Natural killer cell treated with Interleukin-12 subunit alpha and Interleukin-12 subunit beta and Interleukin-15 and Interleukin-18, amount 100 ng/mL, for 72 hours (primary cell): ENCODE results near the gene HAND2. TPM values are rescaled to one million over a fixed set of nuclear protein-coding genes. Genes with fewer than 3 reads are reported as not detected.

Experiments
- ATAC-seq, 2 donors: fragments of 150-1000 bp; cut with Tn5 transposase in 1 of 2; sonication (Bioruptor Pico), chemical (Tn5 transposase) in 1 of 2; 2 replicates each; pipeline ENCODE4 v1.10.0; 2021
- DNase-seq: peaks from one replicate; pipeline ENCODE4 v3.0.0; 2022; ENCODE audit warnings: low spot score
- H3K27ac Mint-ChIP-seq, 2 donors: 1 replicate in 1 of 2; 2 replicates in 1 of 2; pipeline ENCODE4 v1.8.0; 2022; ENCODE audit warnings: mixed read lengths in 2 of 2, mild to moderate bottlenecking in 1 of 2, moderate library complexity in 1 of 2
- H3K27me3 Mint-ChIP-seq, 2 donors: 1 replicate in 1 of 2; 2 replicates in 1 of 2; pipeline ENCODE4 v1.8.0; 2022; ENCODE audit warnings: mixed read lengths in 2 of 2
- H3K36me3 Mint-ChIP-seq: one replicate; pipeline ENCODE4 v1.8.0; 2022; ENCODE audit warnings: mixed read lengths
- H3K4me1 Mint-ChIP-seq, 2 donors: 1 replicate in 1 of 2; 2 replicates in 1 of 2; pipeline ENCODE4 v1.8.0; 2022; ENCODE audit warnings: low read depth in 2 of 2, mixed read lengths in 2 of 2, mild to moderate bottlenecking in 1 of 2
- H3K4me3 Mint-ChIP-seq: one replicate; pipeline ENCODE4 v1.8.0; 2022; ENCODE audit warnings: mixed read lengths
- H3K9me3 Mint-ChIP-seq: 2 replicates; pipeline ENCODE4 v1.8.0; 2022; ENCODE audit warnings: mixed read lengths
- total RNA-seq, 2 donors: library from RNA; stranded (reverse); gene quantifications; one replicate each; pipeline ENCODE4 v1.2.3, GENCODE V29; 2022

Gene HAND2
- total RNA-seq, 2 donors from 2014 or later: not detected

DNA sequence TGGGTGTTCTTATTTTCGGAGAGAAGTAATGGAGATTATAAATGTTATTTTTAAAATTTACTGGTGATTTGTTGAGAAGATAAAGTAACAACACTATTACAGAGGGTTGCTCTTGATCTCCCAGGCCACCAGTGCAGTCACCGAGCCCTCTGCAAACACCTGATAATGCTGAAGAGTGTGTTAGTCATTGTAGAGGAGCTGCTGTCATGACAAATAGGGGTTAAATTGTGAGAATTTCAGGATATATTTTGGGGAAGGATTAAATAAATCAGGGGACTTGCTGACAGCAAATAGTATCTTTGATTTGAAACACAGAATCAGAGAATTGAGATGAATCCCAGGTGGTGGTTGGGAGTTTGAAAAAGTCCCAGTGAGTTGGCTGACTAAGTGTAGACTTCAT lies 16.7 kb upstream of the HAND2 start:
- Mint-ChIP-seq H3K27ac (no peak overlapping the region), H3K27me3 (peaks cover 21 to 61% of the 10 kb centered on the region in 2 donors), H3K36me3 (no peaks in the 10 kb centered on the region), H3K4me1 (no peaks in the 10 kb centered on the region), H3K9me3 (peaks cover 3% of the 10 kb centered on the region), H3K4me3 (no peak overlapping the region)
- no peak for ATAC-seq
- no peak for DNase-seq

DNA sequence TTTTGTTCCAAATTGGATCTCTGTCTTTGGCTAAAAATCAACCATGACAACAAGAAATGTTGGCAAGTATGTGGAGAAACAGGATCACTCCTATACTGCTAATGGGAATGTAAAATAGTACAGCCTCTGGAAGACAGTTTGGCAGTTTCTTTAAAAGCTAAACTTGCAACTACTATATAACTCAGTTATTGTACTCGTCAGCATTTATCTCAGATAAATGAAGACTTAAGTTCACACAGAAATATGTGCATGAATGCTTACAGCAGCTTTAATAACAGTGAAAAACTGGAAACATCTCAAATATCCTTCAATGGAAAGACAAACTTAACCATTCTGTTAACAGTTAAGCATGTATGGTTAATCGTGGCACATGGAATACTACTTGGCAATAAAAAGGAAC lies 15.4 kb upstream of the HAND2 start:
- H3K36me3 Mint-ChIP-seq: no peaks in the 10 kb centered on the region
- no peaks in the 10 kb centered on the region for H3K9me3 Mint-ChIP-seq
- ATAC-seq: no peak
- H3K27me3 Mint-ChIP-seq: peaks cover 23 to 53% of the 10 kb centered on the region in 2 donors
- H3K4me3 Mint-ChIP-seq: no peak overlapping the region
- no peak overlapping the region for H3K27ac Mint-ChIP-seq
- DNase-seq: no peak
- H3K4me1 Mint-ChIP-seq: no peaks in the 10 kb centered on the region

DNA sequence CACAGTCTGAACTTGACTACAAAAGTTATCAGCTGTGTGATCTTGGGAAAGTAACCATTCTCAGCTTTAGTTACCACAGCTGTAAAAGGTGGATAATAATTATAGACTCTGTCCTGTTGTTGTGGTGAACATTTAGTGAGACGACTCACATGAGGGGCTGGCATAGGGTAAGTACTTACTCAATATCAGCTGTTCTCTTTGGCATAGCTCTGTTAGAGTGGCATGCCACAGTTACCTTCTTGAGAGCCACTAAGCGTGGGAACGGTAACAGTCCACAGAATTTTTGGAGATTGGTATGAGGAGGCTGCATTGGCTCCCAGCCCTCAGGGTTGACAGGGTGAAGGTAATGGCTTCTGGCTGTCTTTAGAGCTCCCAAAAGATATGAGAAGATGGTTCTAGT lies 13.2 kb upstream of the HAND2 start:
- H3K27me3 Mint-ChIP-seq: peaks cover 35 to 64% of the 10 kb centered on the region in 2 donors
- DNase-seq: no peak
- no peak overlapping the region for H3K4me3 Mint-ChIP-seq
- no peaks in the 10 kb centered on the region for H3K36me3 Mint-ChIP-seq
- no peaks in the 10 kb centered on the region for H3K9me3 Mint-ChIP-seq
- peaks cover 6 to 9% of the 10 kb centered on the region in 2 donors for H3K4me1 Mint-ChIP-seq
- H3K27ac Mint-ChIP-seq: no peak overlapping the region
- no peak for ATAC-seq

- no peak overlapping the region for H3K27ac Mint-ChIP-seq
- H3K27me3 Mint-ChIP-seq: peaks cover 43 to 63% of the 10 kb centered on the region in 2 donors
- no peak overlapping the region for H3K4me3 Mint-ChIP-seq
- peaks cover 4% of the 10 kb centered on the region for H3K9me3 Mint-ChIP-seq
- peaks cover 6 to 9% of the 10 kb centered on the region in 2 donors for H3K4me1 Mint-ChIP-seq
- DNase-seq (no peak), ATAC-seq (no peak)
- H3K36me3 Mint-ChIP-seq: peaks cover 5% of the 10 kb centered on the region
Measured at GRCh38 chr4:173539986-173540385, 10.0 kb upstream of the HAND2 start.

DNA sequence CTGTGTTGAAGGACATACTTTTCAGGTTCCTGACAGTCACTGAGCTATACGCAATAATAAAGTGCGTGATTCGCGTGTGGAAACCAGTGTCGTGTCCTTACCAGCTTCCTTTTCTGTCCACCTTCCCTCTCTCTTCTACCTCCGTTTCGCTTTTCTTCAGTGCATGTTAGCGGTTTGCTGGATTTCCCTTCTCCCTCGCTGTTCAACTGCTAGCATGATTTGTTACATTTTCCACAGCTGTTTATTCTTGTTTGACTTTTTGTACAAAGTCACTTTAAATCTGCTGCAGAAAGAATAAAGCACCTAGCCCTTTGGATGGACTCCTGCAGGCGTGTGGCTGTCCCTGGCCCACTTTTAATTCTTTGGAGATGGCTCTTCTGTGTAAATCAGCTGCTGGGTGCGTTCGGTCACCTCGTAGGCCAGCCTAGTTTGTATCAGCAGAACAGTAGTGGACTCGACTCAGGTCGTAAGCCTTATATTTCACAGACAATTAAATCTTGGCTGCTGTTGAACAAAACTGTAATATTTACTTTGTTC lies 8.9 kb upstream of the HAND2 start:
- ATAC-seq: no peak
- peaks cover 12% of the 10 kb centered on the region for H3K36me3 Mint-ChIP-seq
- peaks cover 4% of the 10 kb centered on the region for H3K9me3 Mint-ChIP-seq
- no peak for DNase-seq
- H3K27ac Mint-ChIP-seq: no peak overlapping the region
- peaks cover 6 to 9% of the 10 kb centered on the region in 2 donors for H3K4me1 Mint-ChIP-seq
- H3K4me3 Mint-ChIP-seq: peak overlapping the region; percentile 53
- H3K27me3 Mint-ChIP-seq: peaks cover 48 to 65% of the 10 kb centered on the region in 2 donors

- Mint-ChIP-seq H3K27me3 (peaks cover 47 to 65% of the 10 kb centered on the region in 2 donors), H3K4me3 (peak overlapping the region; percentile 53), H3K9me3 (peaks cover 4% of the 10 kb centered on the region), H3K27ac (no peak overlapping the region), H3K4me1 (peaks cover 6 to 9% of the 10 kb centered on the region in 2 donors), H3K36me3 (peaks cover 15% of the 10 kb centered on the region)
- DNase-seq (no peak), ATAC-seq (peak in 1 of 2 donors; percentile 45)
Measured at GRCh38 chr4:173538148-173538908, 8.3 kb upstream of the HAND2 start.

- peak in 1 of 2 donors; percentile 45 for ATAC-seq
- DNase-seq: no peak
Measured at GRCh38 chr4:173537613-173538147, 7.7 kb upstream of the HAND2 start.

DNA sequence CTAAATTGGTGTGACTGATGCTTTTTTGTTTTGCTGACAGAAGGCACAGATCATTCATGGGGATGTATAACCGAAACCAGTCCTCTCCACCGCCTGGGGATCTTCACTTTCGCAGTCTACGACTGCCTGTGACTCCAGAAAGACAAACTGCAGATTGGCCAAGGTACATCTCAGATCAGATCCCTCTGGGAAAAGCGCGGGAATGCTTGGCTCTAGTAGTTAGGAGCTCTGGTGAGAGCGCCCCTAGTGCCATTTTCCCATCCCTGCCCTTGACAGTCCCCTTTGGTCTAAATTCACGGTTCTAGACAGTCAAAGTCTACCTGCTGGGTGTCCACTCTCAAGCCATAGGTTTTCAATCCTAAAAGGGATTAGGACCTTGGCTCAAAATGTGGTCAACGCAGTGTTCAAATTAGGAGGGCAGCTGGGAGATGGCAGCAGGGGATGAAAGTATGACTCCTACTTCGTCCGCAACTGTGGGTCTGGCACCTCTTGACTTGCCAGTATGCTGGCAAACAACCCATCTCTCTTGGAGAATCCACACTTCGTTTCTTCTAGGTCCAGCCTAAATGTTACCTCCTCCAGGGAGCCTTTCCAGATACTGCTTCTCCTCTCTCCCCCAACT lies 6.9 kb upstream of the HAND2 start:
- ATAC-seq (no peak), DNase-seq (no peak)
- peaks cover 4% of the 10 kb centered on the region for H3K9me3 Mint-ChIP-seq

More at GRCh38 chr4:173537613-173538147, 7.7 kb upstream of the HAND2 start:
- Mint-ChIP-seq H3K27me3 (peaks cover 50 to 69% of the 10 kb centered on the region in 2 donors), H3K9me3 (peaks cover 4% of the 10 kb centered on the region), H3K27ac (no peak overlapping the region), H3K4me1 (peaks cover 6 to 9% of the 10 kb centered on the region in 2 donors), H3K4me3 (no peak overlapping the region), H3K36me3 (peaks cover 15% of the 10 kb centered on the region)

DNA sequence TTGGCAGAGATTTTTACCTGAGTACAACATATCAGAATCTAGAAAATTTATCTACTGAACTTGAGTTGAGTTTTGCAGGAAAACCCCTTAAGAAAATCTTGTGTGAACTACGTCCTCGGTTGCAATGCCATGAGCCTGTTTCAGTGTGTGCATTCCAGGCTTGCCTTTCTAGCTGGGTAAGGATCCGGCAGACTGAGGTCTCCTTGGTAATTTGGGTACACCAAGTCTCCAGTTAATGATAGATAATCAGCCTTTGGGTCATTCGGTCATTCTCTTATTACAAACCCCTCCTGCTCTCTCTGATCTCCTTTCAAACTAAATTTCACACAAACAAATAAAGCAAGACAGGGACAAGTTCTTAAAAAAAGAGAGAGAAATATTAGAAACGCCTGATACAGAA lies 5.9 kb upstream of the HAND2 start:
- DNase-seq: no peak
- peaks cover 57 to 82% of the 10 kb centered on the region in 2 donors for H3K27me3 Mint-ChIP-seq
- H3K9me3 Mint-ChIP-seq: peaks cover 4% of the 10 kb centered on the region
- peaks cover 8 to 9% of the 10 kb centered on the region in 2 donors for H3K4me1 Mint-ChIP-seq
- ATAC-seq: no peak
- peaks cover 15% of the 10 kb centered on the region for H3K36me3 Mint-ChIP-seq
- H3K27ac Mint-ChIP-seq: no peak overlapping the region
- H3K4me3 Mint-ChIP-seq: no peak overlapping the region

More for the DNA sequence above, 6.9 kb upstream of the HAND2 start:
- H3K36me3 Mint-ChIP-seq: peaks cover 15% of the 10 kb centered on the region
- no peak overlapping the region for H3K27ac Mint-ChIP-seq
- H3K4me1 Mint-ChIP-seq: peaks cover 6 to 9% of the 10 kb centered on the region in 2 donors
- H3K4me3 Mint-ChIP-seq: no peak overlapping the region
- peaks cover 54 to 77% of the 10 kb centered on the region in 2 donors for H3K27me3 Mint-ChIP-seq

- no peak for ATAC-seq
- H3K27ac Mint-ChIP-seq: no peak overlapping the region
Measured at GRCh38 chr4:173535165-173535902, 5.3 kb upstream of the HAND2 start.

GRCh38 chr4:173534434-173534833 lies 4.4 kb upstream of the HAND2 start:
- ATAC-seq: no peak
- H3K36me3 Mint-ChIP-seq: peaks cover 15% of the 10 kb centered on the region
- H3K27ac Mint-ChIP-seq: no peak overlapping the region

More at GRCh38 chr4:173535165-173535902, 5.3 kb upstream of the HAND2 start:
- DNase-seq: no peak
- Mint-ChIP-seq H3K27me3 (peaks cover 58 to 88% of the 10 kb centered on the region in 2 donors), H3K4me3 (no peak overlapping the region), H3K9me3 (peaks cover 4% of the 10 kb centered on the region), H3K4me1 (peaks cover 8 to 9% of the 10 kb centered on the region in 2 donors), H3K36me3 (peaks cover 15% of the 10 kb centered on the region)

GRCh38 chr4:173532725-173533511 lies 2.9 kb upstream of the HAND2 start:
- Mint-ChIP-seq H3K4me1 (peaks cover 5 to 6% of the 10 kb centered on the region in 2 donors), H3K27ac (no peak overlapping the region), H3K36me3 (peaks cover 15% of the 10 kb centered on the region), H3K9me3 (peaks cover 4% of the 10 kb centered on the region), H3K4me3 (no peak overlapping the region), H3K27me3 (peaks cover 60 to 87% of the 10 kb centered on the region in 2 donors)
- ATAC-seq: peak in 1 of 2 donors; percentile 18
- DNase-seq: no peak

More at GRCh38 chr4:173534434-173534833, 4.4 kb upstream of the HAND2 start:
- Mint-ChIP-seq H3K9me3 (peaks cover 4% of the 10 kb centered on the region), H3K27me3 (peaks cover 60 to 89% of the 10 kb centered on the region in 2 donors), H3K4me1 (peaks cover 8 to 14% of the 10 kb centered on the region in 2 donors), H3K4me3 (no peak overlapping the region)
- no peak for DNase-seq
